Lower lobe of right lung (tissue), 2 donors: Measurements from ENCODE around the gene PMPCA. TPM values are rescaled to one million over a fixed set of nuclear protein-coding genes. Genes with fewer than 3 reads are reported as not detected.

ENCODE experiments used
- ATAC-seq, 2 donors: fragments of 200-7000 bp; cut with Tn5 transposase; one replicate each; pipeline ENCODE4 v1.9.1; 2020 to 2022; ENCODE audit warnings: mild to moderate bottlenecking in 2 of 2, moderate library complexity in 2 of 2
- DNase-seq: peaks from one replicate; pipeline ENCODE4 v3.0.0-alpha.2; 2020
- H3K27ac ChIP-seq: fragments of 200-600 bp; one replicate; pipeline ENCODE4 v1.8.0; 2022
- H3K27me3 ChIP-seq: fragments of 200-600 bp; one replicate; pipeline ENCODE4 v1.8.0; 2022; ENCODE audit warnings: low read depth
- H3K36me3 ChIP-seq: fragments of 200-600 bp; one replicate; pipeline ENCODE4 v1.8.0; 2022; ENCODE audit warnings: mild to moderate bottlenecking
- H3K4me1 ChIP-seq: fragments of 200-600 bp; one replicate; pipeline ENCODE4 v1.8.0; 2022
- H3K4me3 ChIP-seq: fragments of 200-600 bp; one replicate; pipeline ENCODE4 v1.8.0; 2022; ENCODE audit warnings: mild to moderate bottlenecking
- H3K9me3 ChIP-seq: fragments of 200-600 bp; one replicate; pipeline ENCODE4 v1.8.0; 2022
- intact Hi-C: fragments of 100-400 bp; cut with DNase I; formaldehyde crosslinking; loops from one replicate; pipeline ENCODE4 v1.11.0; 2022
- total RNA-seq: library from RNA; stranded (reverse); fragmentation: NEBNext Ultra II Directional; extraction: Animal tissue kit (Norgen Biotek cat#: 25700); gene quantifications from one replicate; pipeline ENCODE4 v1.2.1, GENCODE V29; 2021
- TF ChIP-seq, protein P1 (sequence below): fragments of 200-600 bp; IDR thresholded peaks from one replicate; pipeline ENCODE4 v1.8.0; 2022; ENCODE audit warnings: antibody characterized with exemption, mild to moderate bottlenecking
- donor health status: DM: no; HTN: yes; CAD: no; lungs with severe emphysema.

PMPCA gene
- total RNA-seq, 1 donor from 2014 or later: 43.2 TPM

DNA sequence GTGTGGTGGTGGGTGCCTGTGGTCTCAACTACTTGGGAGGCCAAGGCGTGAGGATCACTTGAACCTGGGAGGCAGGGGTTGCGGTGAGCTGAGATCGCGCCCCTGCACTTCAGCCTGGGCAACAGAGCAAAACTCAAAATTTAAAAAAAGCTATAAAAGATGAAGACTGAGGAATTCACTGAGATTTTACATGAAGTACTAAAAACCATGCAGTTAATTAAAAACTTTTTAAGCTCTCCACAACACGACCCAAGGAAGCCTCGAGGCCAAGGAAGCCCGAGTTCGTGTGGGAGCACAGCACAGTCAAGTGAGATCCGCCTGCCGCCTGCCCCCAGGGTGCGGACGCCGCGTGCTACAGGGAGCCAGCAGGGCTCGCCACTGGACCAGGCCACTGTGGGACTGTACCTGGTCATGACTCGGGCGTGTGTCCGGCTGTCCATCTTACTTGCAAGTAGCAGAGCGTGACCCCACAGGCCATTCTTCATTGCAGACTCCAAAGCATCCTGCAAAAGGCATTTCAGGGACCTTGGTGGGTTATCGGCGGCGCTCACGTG, 50.4 kb downstream of the PMPCA start:
- intact Hi-C loops: no loop called here
- Histone ChIP-seq H3K36me3 (peaks cover 100% of the 10 kb centered on the region), H3K4me1 (no peaks in the 10 kb centered on the region), H3K27ac (no peak overlapping the region), H3K27me3 (no peaks in the 10 kb centered on the region), H3K9me3 (no peaks in the 10 kb centered on the region), H3K4me3 (no peak overlapping the region)
- DNase-seq (no peak), ATAC-seq (no peak)
- TF ChIP-seq, protein P1, sequence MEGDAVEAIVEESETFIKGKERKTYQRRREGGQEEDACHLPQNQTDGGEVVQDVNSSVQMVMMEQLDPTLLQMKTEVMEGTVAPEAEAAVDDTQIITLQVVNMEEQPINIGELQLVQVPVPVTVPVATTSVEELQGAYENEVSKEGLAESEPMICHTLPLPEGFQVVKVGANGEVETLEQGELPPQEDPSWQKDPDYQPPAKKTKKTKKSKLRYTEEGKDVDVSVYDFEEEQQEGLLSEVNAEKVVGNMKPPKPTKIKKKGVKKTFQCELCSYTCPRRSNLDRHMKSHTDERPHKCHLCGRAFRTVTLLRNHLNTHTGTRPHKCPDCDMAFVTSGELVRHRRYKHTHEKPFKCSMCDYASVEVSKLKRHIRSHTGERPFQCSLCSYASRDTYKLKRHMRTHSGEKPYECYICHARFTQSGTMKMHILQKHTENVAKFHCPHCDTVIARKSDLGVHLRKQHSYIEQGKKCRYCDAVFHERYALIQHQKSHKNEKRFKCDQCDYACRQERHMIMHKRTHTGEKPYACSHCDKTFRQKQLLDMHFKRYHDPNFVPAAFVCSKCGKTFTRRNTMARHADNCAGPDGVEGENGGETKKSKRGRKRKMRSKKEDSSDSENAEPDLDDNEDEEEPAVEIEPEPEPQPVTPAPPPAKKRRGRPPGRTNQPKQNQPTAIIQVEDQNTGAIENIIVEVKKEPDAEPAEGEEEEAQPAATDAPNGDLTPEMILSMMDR: no peak

DNA sequence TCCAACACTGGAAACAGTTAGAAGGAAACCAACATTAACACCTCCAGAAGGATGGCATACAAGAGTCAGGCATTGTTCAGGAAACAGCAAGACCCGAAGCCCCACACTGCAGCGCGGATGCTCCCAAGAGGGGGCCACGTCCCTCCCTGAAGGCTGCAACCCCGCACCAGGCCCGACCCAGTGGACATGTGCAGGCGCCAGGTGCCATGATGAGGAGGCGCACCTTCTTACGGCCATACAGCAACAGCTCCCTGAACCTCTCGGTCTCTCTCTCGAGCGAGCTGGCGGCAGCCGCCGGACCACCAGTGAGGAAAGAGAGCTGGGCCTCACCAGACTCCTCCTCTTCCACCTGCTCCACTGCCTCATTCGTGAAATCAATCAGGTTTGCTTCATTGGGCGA, 52.2 kb downstream of the PMPCA start:
- intact Hi-C loops: no loop called here
- no peak for ATAC-seq
- H3K36me3 ChIP-seq: peaks cover 100% of the 10 kb centered on the region

DNA sequence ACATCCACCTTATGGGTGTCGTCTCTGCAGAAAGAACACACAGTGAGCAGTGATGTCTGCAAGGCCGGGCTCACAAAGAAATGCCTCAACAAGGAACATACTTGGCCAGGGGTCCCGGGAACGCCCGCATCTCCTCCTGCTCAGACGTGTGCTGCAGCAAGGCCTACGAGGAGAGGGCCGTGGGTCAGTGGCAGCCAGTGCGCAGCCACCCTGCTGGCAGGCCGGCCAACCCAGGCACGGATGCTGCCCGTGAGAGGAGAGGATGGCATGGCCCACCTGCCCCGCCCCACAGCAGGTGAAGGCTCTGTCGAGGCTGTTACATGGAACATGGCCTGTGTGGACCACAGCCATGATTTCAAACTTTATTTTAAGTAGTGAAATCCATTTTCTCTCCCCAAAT, 53.1 kb downstream of the PMPCA start:
- Histone ChIP-seq H3K36me3 (peaks cover 100% of the 10 kb centered on the region), H3K4me1 (no peaks in the 10 kb centered on the region)
- ATAC-seq: no peak

More for the DNA sequence above, 52.2 kb downstream of the PMPCA start:
- no peaks in the 10 kb centered on the region for H3K4me1 ChIP-seq
- H3K9me3 ChIP-seq: no peaks in the 10 kb centered on the region
- H3K27me3 ChIP-seq: no peaks in the 10 kb centered on the region
- TF ChIP-seq, protein P1: no peak
- no peak overlapping the region for H3K4me3 ChIP-seq
- DNase-seq: no peak
- no peak overlapping the region for H3K27ac ChIP-seq

DNA sequence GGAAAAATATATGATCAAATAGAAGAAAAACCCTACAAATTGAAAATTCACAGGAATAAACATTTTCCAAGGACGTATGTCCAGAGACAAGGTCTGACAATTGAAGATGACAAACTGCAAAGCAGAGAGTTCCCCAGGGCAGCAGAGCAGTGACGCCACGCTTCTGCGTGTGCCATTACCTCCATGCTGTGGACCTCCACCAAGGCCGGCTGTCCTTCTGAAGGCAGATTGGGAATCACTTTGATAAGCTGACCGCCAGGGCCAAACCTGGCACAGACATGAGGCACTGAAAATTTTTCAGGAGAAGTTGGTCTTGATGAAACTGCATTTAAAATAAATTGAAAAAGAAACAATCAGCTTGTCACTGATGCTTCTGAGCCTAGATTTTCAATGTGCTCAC, 53.8 kb downstream of the PMPCA start:
- intact Hi-C loops: no loop called here
- Histone ChIP-seq H3K27ac (no peak overlapping the region), H3K4me3 (no peak overlapping the region), H3K4me1 (no peaks in the 10 kb centered on the region), H3K9me3 (no peaks in the 10 kb centered on the region), H3K27me3 (no peaks in the 10 kb centered on the region), H3K36me3 (peaks cover 100% of the 10 kb centered on the region)
- ATAC-seq (no peak), DNase-seq (no peak)
- TF ChIP-seq, protein P1: no peak

More for the DNA sequence above, 53.1 kb downstream of the PMPCA start:
- intact Hi-C loops: no loop called here
- DNase-seq: no peak
- TF ChIP-seq, protein P1: no peak
- H3K9me3 ChIP-seq: no peaks in the 10 kb centered on the region
- H3K27ac ChIP-seq: no peak overlapping the region
- no peaks in the 10 kb centered on the region for H3K27me3 ChIP-seq
- no peak overlapping the region for H3K4me3 ChIP-seq

DNA sequence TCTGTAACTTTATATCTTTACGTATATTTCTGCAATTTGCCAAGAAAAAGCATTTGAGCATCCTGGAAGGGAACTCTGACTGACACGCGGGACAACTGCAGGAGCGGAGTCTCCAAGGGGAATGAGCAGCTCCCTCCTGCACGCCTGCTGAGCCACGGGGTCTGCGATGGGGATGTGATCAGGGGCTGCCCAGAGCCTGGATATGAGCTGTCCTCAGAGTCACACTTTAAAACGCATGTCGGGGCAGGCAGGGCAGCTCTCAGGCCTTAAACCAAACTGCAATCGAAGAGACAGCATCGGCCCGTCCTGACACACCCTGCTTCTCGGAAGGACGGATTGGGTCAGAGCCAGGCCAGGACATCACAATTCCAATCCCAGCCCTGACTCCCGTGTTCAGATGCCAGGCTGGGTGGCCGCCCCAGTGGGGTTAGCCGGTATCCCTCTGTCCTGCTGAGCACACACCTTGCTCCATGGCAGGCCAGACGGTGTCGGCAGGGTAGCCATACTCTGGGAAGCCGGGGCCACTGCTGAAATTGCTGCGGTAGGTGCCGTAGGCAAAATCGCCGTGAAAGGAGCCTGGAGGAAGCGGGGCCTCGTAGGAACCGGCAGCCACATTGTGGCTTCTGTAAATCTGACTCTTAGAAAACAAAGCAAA, 55.2 kb downstream of the PMPCA start:
- Histone ChIP-seq H3K27ac (no peak overlapping the region), H3K4me3 (no peak overlapping the region), H3K36me3 (peaks cover 100% of the 10 kb centered on the region), H3K9me3 (no peaks in the 10 kb centered on the region), H3K27me3 (no peaks in the 10 kb centered on the region), H3K4me1 (no peaks in the 10 kb centered on the region)
- ATAC-seq: no peak
- TF ChIP-seq, protein P1: no peak
- intact Hi-C loops: no loop called here
- DNase-seq: no peak
